Measurements from ENCODE around the gene CRTAP.

DNA sequence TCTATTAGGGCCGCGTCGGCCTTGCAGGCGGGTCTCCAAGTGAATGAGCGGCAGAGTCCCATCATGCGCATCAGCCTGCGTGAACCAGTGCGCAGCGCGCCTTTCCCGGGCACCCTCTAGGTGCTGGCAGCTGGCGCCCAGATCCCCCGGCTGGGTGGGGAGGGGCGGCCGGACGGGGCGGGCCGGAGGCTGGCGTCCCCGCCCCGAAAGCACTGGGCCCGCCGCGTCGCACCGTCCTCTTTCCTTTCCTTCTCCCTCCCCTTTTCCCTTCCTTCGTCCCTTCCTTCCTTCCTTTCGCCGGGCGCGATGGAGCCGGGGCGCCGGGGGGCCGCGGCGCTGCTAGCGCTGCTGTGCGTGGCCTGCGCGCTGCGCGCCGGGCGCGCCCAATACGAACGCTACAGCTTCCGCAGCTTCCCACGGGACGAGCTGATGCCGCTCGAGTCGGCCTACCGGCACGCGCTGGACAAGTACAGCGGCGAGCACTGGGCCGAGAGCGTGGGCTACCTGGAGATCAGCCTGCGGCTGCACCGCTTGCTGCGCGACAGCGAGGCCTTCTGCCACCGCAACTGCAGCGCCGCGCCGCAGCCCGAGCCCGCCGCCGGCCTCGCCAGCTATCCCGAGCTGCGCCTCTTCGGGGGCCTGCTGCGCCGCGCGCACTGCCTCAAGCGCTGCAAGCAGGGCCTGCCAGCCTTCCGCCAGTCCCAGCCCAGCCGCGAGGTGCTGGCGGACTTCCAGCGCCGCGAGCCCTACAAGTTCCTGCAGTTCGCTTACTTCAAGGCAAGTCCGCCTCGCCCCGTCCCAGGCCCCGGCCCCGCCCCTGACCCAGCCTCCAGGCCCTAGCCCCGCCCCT, at the start of gene CRTAP:
- TF ChIP-seq, protein P1, sequence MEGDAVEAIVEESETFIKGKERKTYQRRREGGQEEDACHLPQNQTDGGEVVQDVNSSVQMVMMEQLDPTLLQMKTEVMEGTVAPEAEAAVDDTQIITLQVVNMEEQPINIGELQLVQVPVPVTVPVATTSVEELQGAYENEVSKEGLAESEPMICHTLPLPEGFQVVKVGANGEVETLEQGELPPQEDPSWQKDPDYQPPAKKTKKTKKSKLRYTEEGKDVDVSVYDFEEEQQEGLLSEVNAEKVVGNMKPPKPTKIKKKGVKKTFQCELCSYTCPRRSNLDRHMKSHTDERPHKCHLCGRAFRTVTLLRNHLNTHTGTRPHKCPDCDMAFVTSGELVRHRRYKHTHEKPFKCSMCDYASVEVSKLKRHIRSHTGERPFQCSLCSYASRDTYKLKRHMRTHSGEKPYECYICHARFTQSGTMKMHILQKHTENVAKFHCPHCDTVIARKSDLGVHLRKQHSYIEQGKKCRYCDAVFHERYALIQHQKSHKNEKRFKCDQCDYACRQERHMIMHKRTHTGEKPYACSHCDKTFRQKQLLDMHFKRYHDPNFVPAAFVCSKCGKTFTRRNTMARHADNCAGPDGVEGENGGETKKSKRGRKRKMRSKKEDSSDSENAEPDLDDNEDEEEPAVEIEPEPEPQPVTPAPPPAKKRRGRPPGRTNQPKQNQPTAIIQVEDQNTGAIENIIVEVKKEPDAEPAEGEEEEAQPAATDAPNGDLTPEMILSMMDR (conservative IDR thresholded peaks at IDR 0.05; ENCODE audit: low read depth, low read length): no peak
- no peak for TF ChIP-seq EZH2phosphoT487 (IDR thresholded peaks at IDR 0.05; ENCODE audit: borderline replicate concordance, low read length)
